ENCODE results near the gene NOS1AP. TPM values are rescaled to one million over a fixed set of nuclear protein-coding genes. Genes with fewer than 3 reads are reported as not detected.

The NOS1AP gene
- total RNA-seq, 1 experiment from 2014 or later: 5.3 TPM

DNA sequence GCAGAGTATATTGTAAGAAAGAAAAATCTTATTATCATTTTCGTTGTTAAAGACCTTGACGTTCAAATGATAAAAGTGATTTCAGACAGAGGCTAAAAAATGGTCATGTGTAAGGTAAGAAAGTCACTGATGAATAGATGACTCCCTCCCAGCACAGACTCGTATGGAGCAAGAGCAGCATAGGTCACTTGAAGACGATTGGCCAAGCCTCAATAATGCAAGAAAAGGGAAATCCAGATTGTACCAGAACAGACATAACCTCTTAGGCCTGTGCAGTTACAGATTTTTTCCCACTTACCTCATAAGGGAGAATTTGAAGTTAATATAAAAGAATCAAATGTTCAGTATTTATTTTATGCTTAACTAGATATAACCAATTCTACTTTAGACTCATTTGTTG is 29.5 kb upstream of the NOS1AP start:
- H3K79me2 ChIP-seq (ENCODE audit: insufficient read depth, low read length): no peaks in the 10 kb centered on the region
- H3K9me3 ChIP-seq (ENCODE audit: control insufficient read depth in 1 of 2, insufficient read depth in 1 of 2, low read depth in 1 of 2, low read length in 2 of 2): no peaks in the 10 kb centered on the region
- H3K36me3 ChIP-seq (ENCODE audit: control insufficient read depth in 1 of 2, insufficient read depth in 2 of 2, low read length in 2 of 2): no peaks in the 10 kb centered on the region
- ChIA-PET RAD21 (ENCODE audit: low non-redundant PET in 1 of 2, low total read pairs in 2 of 2, uncharacterized antibody in 2 of 2, unreplicated experiment in 2 of 2) (no interaction called here), CTCF (no interaction called here), POLR2A (no interaction called here)
- no peaks in the 10 kb centered on the region for H4K20me1 ChIP-seq (ENCODE audit: insufficient read depth)
- H3K9ac ChIP-seq (ENCODE audit: low read length): no peak overlapping the region
- intact Hi-C loops (cut with micrococcal nuclease): no loop called here
- no peak overlapping the region for H2AFZ ChIP-seq (ENCODE audit: low read depth, low read length, poor library complexity, severe bottlenecking)
- no peak for DNase-seq (ENCODE audit: low read depth, low spot score)
- TF ChIP-seq ZFX (IDR thresholded peaks at IDR 0.05) (no peak), EZH2phosphoT487 (IDR thresholded peaks at IDR 0.05; ENCODE audit: borderline replicate concordance) (no peak), RAD21 (IDR thresholded peaks at IDR 0.05; ENCODE audit: low read depth) (no peak), POLR2AphosphoS5 (IDR thresholded peaks at IDR 0.05; ENCODE audit: low read depth, low read length) (no peak), ZNF274 (IDR thresholded peaks at IDR 0.05; ENCODE audit: low read depth, low read length) (no peak), JUND (IDR thresholded peaks at IDR 0.05) (no peak), CBX3 (IDR thresholded peaks at IDR 0.05; ENCODE audit: low read depth) (no peak), SRF (IDR thresholded peaks at IDR 0.05; ENCODE audit: low read depth) (no peak), EGR1 (IDR thresholded peaks at IDR 0.05; ENCODE audit: low read depth) (no peak), SIN3A (IDR thresholded peaks at IDR 0.05; ENCODE audit: low read depth) (no peak), ELF1 (IDR thresholded peaks at IDR 0.05; ENCODE audit: borderline replicate concordance, low read depth) (no peak), FOSL1 (IDR thresholded peaks at IDR 0.05; ENCODE audit: low read depth) (no peak), YY1 (IDR thresholded peaks at IDR 0.05; ENCODE audit: extremely low read depth, insufficient replicate concordance, low read depth, low read length) (no peak), TCF7L2 (IDR thresholded peaks at IDR 0.05; ENCODE audit: borderline replicate concordance, extremely low read depth, insufficient read depth, insufficient read length) (no peak)
- TF ChIP-seq, protein P1, sequence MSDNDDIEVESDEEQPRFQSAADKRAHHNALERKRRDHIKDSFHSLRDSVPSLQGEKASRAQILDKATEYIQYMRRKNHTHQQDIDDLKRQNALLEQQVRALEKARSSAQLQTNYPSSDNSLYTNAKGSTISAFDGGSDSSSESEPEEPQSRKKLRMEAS (IDR thresholded peaks at IDR 0.05): no peak
- TF ChIP-seq, protein P2, sequence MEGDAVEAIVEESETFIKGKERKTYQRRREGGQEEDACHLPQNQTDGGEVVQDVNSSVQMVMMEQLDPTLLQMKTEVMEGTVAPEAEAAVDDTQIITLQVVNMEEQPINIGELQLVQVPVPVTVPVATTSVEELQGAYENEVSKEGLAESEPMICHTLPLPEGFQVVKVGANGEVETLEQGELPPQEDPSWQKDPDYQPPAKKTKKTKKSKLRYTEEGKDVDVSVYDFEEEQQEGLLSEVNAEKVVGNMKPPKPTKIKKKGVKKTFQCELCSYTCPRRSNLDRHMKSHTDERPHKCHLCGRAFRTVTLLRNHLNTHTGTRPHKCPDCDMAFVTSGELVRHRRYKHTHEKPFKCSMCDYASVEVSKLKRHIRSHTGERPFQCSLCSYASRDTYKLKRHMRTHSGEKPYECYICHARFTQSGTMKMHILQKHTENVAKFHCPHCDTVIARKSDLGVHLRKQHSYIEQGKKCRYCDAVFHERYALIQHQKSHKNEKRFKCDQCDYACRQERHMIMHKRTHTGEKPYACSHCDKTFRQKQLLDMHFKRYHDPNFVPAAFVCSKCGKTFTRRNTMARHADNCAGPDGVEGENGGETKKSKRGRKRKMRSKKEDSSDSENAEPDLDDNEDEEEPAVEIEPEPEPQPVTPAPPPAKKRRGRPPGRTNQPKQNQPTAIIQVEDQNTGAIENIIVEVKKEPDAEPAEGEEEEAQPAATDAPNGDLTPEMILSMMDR (IDR thresholded peaks at IDR 0.05 in 2 of 3, conservative IDR thresholded peaks at IDR 0.05 in 1 of 3; ENCODE audit: borderline replicate concordance in 1 of 3, insufficient read depth in 1 of 3, low read depth in 2 of 3, low read length in 2 of 3): no peak
- TF ChIP-seq, protein P3, sequence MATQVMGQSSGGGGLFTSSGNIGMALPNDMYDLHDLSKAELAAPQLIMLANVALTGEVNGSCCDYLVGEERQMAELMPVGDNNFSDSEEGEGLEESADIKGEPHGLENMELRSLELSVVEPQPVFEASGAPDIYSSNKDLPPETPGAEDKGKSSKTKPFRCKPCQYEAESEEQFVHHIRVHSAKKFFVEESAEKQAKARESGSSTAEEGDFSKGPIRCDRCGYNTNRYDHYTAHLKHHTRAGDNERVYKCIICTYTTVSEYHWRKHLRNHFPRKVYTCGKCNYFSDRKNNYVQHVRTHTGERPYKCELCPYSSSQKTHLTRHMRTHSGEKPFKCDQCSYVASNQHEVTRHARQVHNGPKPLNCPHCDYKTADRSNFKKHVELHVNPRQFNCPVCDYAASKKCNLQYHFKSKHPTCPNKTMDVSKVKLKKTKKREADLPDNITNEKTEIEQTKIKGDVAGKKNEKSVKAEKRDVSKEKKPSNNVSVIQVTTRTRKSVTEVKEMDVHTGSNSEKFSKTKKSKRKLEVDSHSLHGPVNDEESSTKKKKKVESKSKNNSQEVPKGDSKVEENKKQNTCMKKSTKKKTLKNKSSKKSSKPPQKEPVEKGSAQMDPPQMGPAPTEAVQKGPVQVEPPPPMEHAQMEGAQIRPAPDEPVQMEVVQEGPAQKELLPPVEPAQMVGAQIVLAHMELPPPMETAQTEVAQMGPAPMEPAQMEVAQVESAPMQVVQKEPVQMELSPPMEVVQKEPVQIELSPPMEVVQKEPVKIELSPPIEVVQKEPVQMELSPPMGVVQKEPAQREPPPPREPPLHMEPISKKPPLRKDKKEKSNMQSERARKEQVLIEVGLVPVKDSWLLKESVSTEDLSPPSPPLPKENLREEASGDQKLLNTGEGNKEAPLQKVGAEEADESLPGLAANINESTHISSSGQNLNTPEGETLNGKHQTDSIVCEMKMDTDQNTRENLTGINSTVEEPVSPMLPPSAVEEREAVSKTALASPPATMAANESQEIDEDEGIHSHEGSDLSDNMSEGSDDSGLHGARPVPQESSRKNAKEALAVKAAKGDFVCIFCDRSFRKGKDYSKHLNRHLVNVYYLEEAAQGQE (IDR thresholded peaks at IDR 0.05; ENCODE audit: low read depth): no peak
- TF ChIP-seq, protein P4, sequence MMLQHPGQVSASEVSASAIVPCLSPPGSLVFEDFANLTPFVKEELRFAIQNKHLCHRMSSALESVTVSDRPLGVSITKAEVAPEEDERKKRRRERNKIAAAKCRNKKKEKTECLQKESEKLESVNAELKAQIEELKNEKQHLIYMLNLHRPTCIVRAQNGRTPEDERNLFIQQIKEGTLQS (IDR thresholded peaks at IDR 0.05): no peak
- TF ChIP-seq, protein P5, sequence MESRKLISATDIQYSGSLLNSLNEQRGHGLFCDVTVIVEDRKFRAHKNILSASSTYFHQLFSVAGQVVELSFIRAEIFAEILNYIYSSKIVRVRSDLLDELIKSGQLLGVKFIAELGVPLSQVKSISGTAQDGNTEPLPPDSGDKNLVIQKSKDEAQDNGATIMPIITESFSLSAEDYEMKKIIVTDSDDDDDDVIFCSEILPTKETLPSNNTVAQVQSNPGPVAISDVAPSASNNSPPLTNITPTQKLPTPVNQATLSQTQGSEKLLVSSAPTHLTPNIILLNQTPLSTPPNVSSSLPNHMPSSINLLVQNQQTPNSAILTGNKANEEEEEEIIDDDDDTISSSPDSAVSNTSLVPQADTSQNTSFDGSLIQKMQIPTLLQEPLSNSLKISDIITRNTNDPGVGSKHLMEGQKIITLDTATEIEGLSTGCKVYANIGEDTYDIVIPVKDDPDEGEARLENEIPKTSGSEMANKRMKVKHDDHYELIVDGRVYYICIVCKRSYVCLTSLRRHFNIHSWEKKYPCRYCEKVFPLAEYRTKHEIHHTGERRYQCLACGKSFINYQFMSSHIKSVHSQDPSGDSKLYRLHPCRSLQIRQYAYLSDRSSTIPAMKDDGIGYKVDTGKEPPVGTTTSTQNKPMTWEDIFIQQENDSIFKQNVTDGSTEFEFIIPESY (IDR thresholded peaks at IDR 0.05; ENCODE audit: extremely low read depth, insufficient replicate concordance, low read length): no peak
- H3K27me3 ChIP-seq (ENCODE audit: insufficient read depth, low read length): no peaks in the 10 kb centered on the region
- peaks cover 13 to 22% of the 10 kb centered on the region in 2 experiments for H3K4me1 ChIP-seq (ENCODE audit: control insufficient read depth in 1 of 2, insufficient read depth in 2 of 2, low read length in 2 of 2)
- ATAC-seq: no peak
- H3K4me3 ChIP-seq (replicated peaks in 1 of 2; ENCODE audit: low read depth in 1 of 2, low read length in 2 of 2): no peak overlapping the region
- BruUV-seq (replicated peaks): no TSS peak
- H3K9me2 ChIP-seq (ENCODE audit: insufficient read depth): no peaks in the 10 kb centered on the region
- no peak overlapping the region for H3K27ac ChIP-seq (ENCODE audit: low read depth, low read length)
- no peak overlapping the region for H3K4me2 ChIP-seq (ENCODE audit: low read length)
